GM19372 (cell line): ENCODE results near the gene FAM153A.
"Not testable (repeated sequence)": the region's sequence is repeated elsewhere in the genome, so short reads cannot be mapped to it uniquely, and the experiment has no call there.

Source experiments
- ATAC-seq: cut with Tn5 transposase; IDR thresholded peaks from one replicate; pipeline ENCODE4 v1.9.1; 2021; ENCODE audit warnings: mild to moderate bottlenecking, low read depth, moderate library complexity; ENCODE audit not compliant: unreplicated experiment

Gene FAM153A

DNA sequence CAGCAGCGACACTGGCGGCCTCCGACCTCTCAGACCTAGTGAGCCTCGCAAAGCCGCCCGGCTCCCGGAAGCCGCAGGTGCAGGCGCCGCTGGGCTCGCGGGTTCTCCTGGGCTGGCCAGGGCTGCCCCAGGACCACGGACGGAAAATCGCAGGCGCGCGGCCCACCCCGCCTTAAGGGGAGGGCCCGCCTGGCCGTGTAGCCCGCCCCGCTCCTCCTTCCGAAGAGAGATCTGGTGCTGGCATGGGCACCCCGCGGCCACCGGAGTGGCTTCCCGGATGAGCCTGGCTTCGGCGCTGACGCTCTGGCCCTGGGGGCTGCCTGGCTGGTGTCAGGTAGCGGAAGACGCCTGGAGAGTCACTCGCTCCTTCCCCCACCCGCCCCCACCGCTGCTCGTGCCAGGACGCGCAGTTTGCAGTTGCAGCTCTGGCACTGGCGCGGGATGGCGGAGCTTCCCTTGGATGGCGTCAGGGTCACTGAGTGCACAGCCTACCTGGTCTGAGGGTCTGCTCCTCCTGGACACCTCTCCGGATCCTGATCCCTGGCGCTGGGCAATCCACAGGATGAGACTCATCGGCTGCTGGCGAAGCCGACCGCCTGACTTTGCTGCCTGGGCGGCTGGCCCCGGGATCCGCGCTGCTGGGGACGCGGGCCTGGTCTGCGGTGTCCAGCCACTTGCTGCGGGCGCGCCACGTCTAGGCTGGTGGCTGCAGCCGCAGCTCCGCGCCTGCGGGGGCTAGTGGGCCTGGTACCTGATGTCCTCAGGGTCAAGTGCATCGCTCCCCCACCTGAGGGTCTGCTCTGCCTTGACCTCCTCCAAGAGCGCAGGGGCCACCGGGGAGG is at the start of gene FAM153A:
Gene FAM153A (minus strand): TSS at position 108 of the 842 bp plus-strand sequence.
- not testable (repeated sequence) for ATAC-seq

- not testable (repeated sequence) for ATAC-seq
These were observed 49.6 kb upstream of the FAM153A start for GRCh38 chr5:177832287-177832686.

DNA sequence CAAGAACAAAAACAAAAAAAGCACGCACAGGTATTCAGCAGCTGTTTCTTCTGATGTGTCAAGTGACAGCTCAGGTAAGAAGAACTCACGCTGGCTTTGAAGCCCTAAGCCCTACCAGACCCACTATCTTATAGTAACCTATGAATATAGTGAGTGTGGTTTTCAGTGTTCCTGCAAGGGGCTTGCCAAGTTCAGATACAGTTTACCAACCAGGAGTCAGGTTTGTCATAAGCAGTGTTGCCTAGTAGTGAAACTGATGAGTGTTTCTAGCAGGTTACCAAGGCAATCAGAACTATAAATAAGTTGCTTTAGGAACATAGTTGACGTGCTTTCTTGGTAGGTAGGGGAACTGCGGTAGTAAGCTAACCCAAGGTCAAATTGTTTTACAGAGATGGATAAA is 43.4 kb upstream of the FAM153A start:
- ATAC-seq = not testable (repeated sequence)

DNA sequence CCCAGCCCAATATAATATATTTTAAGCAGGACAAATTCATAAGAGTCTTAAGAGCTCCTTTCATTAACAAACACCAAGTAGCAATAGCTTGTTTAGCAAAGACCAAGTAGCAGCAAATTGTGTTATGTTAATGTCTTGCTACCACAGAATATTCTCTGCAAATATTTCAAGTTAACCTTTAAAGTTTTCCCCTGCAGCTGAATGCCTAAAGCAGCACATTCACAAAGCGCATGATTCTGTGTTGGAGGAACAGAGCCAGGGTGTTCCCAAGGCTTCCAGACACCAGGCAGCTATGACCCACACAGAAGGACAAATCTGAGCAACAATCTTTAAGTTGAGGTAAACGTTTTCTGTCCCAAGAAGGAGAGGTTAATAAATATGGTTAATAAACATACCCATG is 42.1 kb upstream of the FAM153A start:
- ATAC-seq = not testable (repeated sequence)

DNA sequence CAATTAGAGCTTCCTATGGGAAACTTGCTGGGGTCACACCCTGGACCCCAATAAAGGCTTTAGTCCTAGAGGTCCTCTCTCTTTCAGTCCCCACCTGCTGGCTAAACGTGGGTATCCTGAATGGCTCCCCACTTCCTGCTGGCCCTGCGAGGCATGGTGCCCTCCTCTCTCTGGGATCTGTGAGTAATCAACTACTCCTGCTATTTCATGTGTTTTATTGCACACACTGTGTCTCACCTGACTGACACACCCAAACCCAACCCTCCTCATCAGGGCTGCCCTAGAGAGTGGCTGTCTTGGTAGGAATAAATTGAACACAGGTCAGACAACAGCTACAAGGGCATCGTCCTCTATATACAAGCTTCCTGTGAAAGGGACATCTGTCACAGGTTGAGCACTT is 39.8 kb upstream of the FAM153A start:
- not testable (repeated sequence) for ATAC-seq

DNA sequence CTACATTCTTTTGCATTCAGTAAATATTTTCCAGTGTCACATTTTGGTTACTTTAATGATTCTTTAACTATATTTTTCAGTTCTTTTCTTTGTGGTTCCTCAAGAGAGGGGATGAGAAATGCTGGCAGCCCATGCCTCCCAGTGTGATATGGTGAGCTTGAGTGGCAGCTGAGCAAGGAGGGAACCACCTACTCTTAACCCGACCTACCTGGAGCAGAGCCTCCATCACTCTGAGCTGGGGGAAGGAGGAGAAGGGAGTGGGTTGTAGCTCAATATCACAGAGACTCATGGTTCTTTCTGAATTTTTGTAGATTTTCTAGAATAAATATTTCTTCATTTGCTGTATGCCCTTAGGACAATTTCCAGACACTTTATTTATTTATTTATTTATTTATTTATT is 37.0 kb upstream of the FAM153A start:
- ATAC-seq = not testable (repeated sequence)

DNA sequence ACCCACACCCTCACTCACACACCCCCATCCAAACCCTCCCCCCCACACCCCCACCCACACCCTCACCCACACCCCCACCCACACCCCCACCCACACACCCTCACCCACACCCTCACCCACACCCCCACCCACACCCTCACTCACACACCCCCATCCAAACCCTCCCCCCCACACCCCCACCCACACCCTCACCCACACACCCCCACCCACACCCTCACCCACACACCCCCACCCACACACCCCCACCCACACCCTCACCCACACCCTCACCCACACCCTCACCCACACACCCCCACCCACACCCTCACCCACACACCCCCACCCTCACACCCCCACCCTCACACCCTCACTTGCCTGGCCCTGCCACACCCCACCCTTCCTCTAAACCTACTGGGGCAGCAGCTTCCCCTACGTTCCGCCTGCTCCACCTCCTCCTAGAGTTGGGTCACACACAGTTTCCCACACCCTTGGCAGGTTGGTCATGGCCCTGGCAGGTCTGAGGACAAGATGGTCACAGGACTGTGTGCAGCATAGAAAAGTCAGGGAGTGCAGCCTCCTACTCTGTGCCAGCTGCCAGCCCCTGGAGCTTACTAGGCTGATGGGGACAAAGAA is 30.2 kb upstream of the FAM153A start:
- not testable (repeated sequence) for ATAC-seq

GRCh38 chr5:177812160-177812743 is 29.6 kb upstream of the FAM153A start:
- not testable (repeated sequence) for ATAC-seq

- not testable (repeated sequence) for ATAC-seq
These were observed 26.7 kb upstream of the FAM153A start for GRCh38 chr5:177809209-177809913.

GRCh38 chr5:177808420-177808819 is 25.7 kb upstream of the FAM153A start:
- not testable (repeated sequence) for ATAC-seq

GRCh38 chr5:177807265-177807664 is 24.6 kb upstream of the FAM153A start:
- not testable (repeated sequence) for ATAC-seq

- ATAC-seq = not testable (repeated sequence)
These were observed 18.7 kb upstream of the FAM153A start for GRCh38 chr5:177801427-177801826.

GRCh38 chr5:177798237-177798840 is 15.6 kb upstream of the FAM153A start:
- not testable (repeated sequence) for ATAC-seq

GRCh38 chr5:177793272-177793671 is 10.6 kb upstream of the FAM153A start:
- ATAC-seq = not testable (repeated sequence)

- ATAC-seq = not testable (repeated sequence)
These were observed 8.9 kb upstream of the FAM153A start for GRCh38 chr5:177791649-177792048.

GRCh38 chr5:177782169-177782568 is 530 bp downstream of the FAM153A start:
- not testable (repeated sequence) for ATAC-seq

DNA sequence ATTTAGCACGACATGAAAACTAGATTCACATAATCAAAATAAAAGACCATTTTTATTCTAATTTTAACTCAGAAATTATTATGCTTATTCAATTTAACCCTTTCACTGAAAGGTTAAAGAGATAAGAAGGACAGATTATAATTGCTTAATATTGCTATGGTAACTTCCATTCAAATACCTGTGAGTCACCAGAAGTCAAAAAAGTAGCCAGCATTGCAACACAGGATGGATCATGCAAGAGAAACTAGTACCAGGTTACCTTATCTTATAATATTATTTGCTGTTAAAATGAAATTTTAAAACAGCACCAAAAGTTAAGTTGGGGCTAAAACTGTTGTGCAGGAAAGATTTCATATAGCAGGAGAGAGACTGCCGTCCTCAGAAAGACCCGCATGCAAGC is 11.5 kb downstream of the FAM153A start:
- not testable (repeated sequence) for ATAC-seq

- ATAC-seq = not testable (repeated sequence)
These were observed 12.1 kb downstream of the FAM153A start for GRCh38 chr5:177770646-177771045.

GRCh38 chr5:177763737-177764508 is 18.8 kb downstream of the FAM153A start:
- ATAC-seq = not testable (repeated sequence)
